ENCODE results near the gene NCOA7. TPM values are rescaled to one million over a fixed set of nuclear protein-coding genes. Genes with fewer than 3 reads are reported as not detected.
A peak's percentile ranks its signal among the peaks of the same experiment; 100 is the strongest.

Gene NCOA7
- total and polyA plus RNA-seq, 9 of the 15 experiments (the other 6 are each of a cell fraction or from before 2014, with no cell fraction given), result 5.8 to 14.6 (median 9.3) TPM

GRCh38 chr6:125790358-125791150 is at the start of gene NCOA7 (continued):
- TF ChIP-seq REST (IDR thresholded peaks at IDR 0.05; ENCODE audit: borderline replicate concordance), result no peak
- peak; percentile 67; the same call in 1 of the 2 replicates for TF ChIP-seq REST (CRISPR knock-in tag; IDR thresholded peaks at IDR 0.05; ENCODE audit: low read depth)
- 0 out of 2 replicates have a peak, but pooled peaks have one; percentile 64 for TF ChIP-seq E2F5 (CRISPR knock-in tag; IDR thresholded peaks at IDR 0.05)
- peak; percentile 75; the same call in 1 of the 2 replicates for TF ChIP-seq PHF8 (IDR thresholded peaks at IDR 0.05; ENCODE audit: borderline replicate concordance, low read length)
- TF ChIP-seq YY1 (IDR thresholded peaks at IDR 0.05; ENCODE audit: borderline replicate concordance in 1 of 3, control insufficient read depth in 1 of 3, extremely low read depth in 1 of 3, insufficient read depth in 3 of 3, insufficient read length in 1 of 3, insufficient replicate concordance in 2 of 3, low read depth in 1 of 3, low read length in 2 of 3), result peak in 1 of 3 experiments; percentile 27
- TF ChIP-seq HMGN3 (IDR thresholded peaks at IDR 0.05; ENCODE audit: borderline replicate concordance, extremely low read depth, insufficient read length, low read depth, low read length), result peak; percentile 73
- peak; percentile 61 for TF ChIP-seq TBP (optimal IDR thresholded peaks at IDR 0.05; ENCODE audit: low read depth, low read length)
- TF ChIP-seq EHMT2 (IDR thresholded peaks at IDR 0.05), result no peak
- TF ChIP-seq L3MBTL2 (IDR thresholded peaks at IDR 0.05), result peak; percentile 83
- 0 out of 4 replicates have a peak, but pooled peaks of 1 of the 2 experiments have one; percentile 49 for TF ChIP-seq MNT (conservative IDR thresholded peaks at IDR 0.05)
- TF ChIP-seq ZNF174 (CRISPR knock-in tag; IDR thresholded peaks at IDR 0.05), result no peak
- TF ChIP-seq ATF7 (IDR thresholded peaks at IDR 0.05), result peak; percentile 54; the same call in 1 of the 2 replicates
- TF ChIP-seq NR3C1 (CRISPR knock-in tag; IDR thresholded peaks at IDR 0.05), result peak; percentile 57; the same call in 1 of the 2 replicates
- no peak for TF ChIP-seq FOXK2 (conservative IDR thresholded peaks at IDR 0.05 in 1 of 2, IDR thresholded peaks at IDR 0.05 in 1 of 2; ENCODE audit: low read depth in 2 of 2)
- no peak for TF ChIP-seq DNMT1 (IDR thresholded peaks at IDR 0.05)
- TF ChIP-seq TCF3 (CRISPR knock-in tag; IDR thresholded peaks at IDR 0.05), result no peak
